NB4 (cell line): ENCODE data around the gene STUM.

Experiments used
- POLR2A ChIP-seq: IDR thresholded peaks from 2 replicates; pipeline ENCODE4 v1.6.1; 2011; ENCODE audit warnings: mild to moderate bottlenecking; ENCODE audit not compliant: insufficient read length; ENCODE audit errors: extremely low read depth
- TF ChIP-seq, protein P1 (sequence below): IDR thresholded peaks from one replicate; pipeline ENCODE4 v1.5.1; 2012; ENCODE audit warnings: low read depth, low read length

DNA sequence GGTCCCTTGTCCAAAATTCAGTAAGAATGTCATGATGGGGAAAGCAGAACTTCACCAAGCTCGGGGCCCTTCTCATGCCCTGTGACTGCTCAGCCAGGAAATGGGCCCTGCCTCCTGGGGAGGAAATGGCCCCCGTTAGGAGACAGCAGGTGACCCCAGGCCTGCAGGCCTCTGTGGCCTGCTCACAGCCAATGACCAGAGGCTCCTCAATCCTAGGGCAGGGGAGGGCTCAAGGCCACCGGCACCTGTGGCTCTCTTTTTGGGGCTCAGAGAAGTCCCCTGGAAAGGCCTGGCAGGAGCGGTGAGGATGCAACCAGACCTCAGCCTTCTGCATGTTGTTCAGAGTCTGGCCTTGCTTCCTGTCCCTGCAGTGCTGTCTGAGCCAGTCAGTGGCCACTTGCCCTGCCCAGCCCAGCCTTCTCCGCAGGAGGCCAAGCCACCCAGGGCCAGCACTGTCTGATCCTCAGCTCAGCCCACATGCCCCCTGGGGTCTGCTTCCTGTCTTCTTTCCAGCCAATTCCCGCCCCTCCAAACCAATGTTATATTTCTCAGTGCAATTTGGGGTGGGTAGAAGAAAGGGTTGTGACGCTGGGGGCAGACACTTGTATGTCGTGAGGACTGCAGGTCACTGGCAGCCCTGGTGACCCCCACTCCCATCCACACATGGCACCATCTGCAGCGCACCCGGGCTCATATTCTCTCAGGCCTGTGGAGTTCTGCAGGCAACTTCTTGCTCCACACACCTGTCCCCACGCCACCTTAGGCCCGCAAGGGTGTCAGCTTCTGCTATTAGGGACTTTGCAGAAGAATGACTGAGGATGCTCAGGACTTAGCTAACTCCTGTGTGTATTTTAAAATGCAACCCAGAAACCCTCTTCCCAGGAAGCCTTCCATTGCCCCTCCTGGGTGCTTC, 106.9 kb downstream of the STUM start:
- TF ChIP-seq, protein P1, sequence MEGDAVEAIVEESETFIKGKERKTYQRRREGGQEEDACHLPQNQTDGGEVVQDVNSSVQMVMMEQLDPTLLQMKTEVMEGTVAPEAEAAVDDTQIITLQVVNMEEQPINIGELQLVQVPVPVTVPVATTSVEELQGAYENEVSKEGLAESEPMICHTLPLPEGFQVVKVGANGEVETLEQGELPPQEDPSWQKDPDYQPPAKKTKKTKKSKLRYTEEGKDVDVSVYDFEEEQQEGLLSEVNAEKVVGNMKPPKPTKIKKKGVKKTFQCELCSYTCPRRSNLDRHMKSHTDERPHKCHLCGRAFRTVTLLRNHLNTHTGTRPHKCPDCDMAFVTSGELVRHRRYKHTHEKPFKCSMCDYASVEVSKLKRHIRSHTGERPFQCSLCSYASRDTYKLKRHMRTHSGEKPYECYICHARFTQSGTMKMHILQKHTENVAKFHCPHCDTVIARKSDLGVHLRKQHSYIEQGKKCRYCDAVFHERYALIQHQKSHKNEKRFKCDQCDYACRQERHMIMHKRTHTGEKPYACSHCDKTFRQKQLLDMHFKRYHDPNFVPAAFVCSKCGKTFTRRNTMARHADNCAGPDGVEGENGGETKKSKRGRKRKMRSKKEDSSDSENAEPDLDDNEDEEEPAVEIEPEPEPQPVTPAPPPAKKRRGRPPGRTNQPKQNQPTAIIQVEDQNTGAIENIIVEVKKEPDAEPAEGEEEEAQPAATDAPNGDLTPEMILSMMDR, result no peak
- TF ChIP-seq POLR2A, result no peak
